ENCODE data around the gene MKNK1.

- TF ChIP-seq, protein P1, sequence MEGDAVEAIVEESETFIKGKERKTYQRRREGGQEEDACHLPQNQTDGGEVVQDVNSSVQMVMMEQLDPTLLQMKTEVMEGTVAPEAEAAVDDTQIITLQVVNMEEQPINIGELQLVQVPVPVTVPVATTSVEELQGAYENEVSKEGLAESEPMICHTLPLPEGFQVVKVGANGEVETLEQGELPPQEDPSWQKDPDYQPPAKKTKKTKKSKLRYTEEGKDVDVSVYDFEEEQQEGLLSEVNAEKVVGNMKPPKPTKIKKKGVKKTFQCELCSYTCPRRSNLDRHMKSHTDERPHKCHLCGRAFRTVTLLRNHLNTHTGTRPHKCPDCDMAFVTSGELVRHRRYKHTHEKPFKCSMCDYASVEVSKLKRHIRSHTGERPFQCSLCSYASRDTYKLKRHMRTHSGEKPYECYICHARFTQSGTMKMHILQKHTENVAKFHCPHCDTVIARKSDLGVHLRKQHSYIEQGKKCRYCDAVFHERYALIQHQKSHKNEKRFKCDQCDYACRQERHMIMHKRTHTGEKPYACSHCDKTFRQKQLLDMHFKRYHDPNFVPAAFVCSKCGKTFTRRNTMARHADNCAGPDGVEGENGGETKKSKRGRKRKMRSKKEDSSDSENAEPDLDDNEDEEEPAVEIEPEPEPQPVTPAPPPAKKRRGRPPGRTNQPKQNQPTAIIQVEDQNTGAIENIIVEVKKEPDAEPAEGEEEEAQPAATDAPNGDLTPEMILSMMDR (IDR thresholded peaks at IDR 0.05; ENCODE audit: control extremely low read depth in 1 of 3, insufficient read depth in 1 of 3, low read depth in 1 of 3, low read length in 3 of 3), result no peak
- TF ChIP-seq EZH2 (IDR thresholded peaks at IDR 0.05; ENCODE audit: low read depth, low read length, severe bottlenecking) (no peak), RAD21 (IDR thresholded peaks at IDR 0.05 in 1 of 2, conservative IDR thresholded peaks at IDR 0.05 in 1 of 2; ENCODE audit: low read depth in 2 of 2, low read length in 2 of 2) (no peak), MAFK (IDR thresholded peaks at IDR 0.05; ENCODE audit: low read depth, low read length) (no peak), GABPA (IDR thresholded peaks at IDR 0.05; ENCODE audit: borderline replicate concordance, insufficient read depth, low read length) (no peak), POLR2A (IDR thresholded peaks at IDR 0.05; ENCODE audit: control extremely low read depth in 1 of 2, low read depth in 2 of 2, low read length in 2 of 2) (no peak), SIN3A (conservative IDR thresholded peaks at IDR 0.05 in 1 of 2, IDR thresholded peaks at IDR 0.05 in 1 of 2; ENCODE audit: low read depth in 1 of 2, low read length in 2 of 2) (no peak), NANOG (IDR thresholded peaks at IDR 0.05; ENCODE audit: insufficient read depth, low read depth, low read length, poor library complexity, severe bottlenecking) (no peak)
These were observed 17.9 kb upstream of the MKNK1 start for GRCh38 chr1:46621930-46622329.

Measured in H1 (cell line).